ENCODE results near the gene ELF4.

DNA sequence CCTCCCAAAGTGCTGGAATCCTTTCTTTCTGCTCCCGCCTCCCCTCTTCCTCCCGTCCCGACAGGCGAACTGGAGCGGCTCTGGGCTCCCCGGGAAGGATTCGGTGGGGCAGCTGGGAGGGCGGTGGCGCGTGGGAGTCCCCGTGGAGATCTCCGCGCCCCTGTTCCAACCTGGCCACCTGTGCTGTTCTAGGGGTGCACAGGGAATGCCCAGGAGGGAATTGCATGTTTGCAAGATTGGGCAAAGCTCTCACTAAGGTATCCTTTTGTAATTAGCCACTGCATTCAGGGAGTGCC is 11.2 kb upstream of the ELF4 start:
- TF ChIP-seq, protein P1, sequence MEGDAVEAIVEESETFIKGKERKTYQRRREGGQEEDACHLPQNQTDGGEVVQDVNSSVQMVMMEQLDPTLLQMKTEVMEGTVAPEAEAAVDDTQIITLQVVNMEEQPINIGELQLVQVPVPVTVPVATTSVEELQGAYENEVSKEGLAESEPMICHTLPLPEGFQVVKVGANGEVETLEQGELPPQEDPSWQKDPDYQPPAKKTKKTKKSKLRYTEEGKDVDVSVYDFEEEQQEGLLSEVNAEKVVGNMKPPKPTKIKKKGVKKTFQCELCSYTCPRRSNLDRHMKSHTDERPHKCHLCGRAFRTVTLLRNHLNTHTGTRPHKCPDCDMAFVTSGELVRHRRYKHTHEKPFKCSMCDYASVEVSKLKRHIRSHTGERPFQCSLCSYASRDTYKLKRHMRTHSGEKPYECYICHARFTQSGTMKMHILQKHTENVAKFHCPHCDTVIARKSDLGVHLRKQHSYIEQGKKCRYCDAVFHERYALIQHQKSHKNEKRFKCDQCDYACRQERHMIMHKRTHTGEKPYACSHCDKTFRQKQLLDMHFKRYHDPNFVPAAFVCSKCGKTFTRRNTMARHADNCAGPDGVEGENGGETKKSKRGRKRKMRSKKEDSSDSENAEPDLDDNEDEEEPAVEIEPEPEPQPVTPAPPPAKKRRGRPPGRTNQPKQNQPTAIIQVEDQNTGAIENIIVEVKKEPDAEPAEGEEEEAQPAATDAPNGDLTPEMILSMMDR (IDR thresholded peaks at IDR 0.05) = no peak
- no peak for TF ChIP-seq POLR2A (IDR thresholded peaks at IDR 0.05)

Measured in right lobe of liver (tissue), 4 donors.